Fibroblast of villous mesenchyme (primary cell): ENCODE data around the gene NFE2L2. TPM values are rescaled to one million over a fixed set of nuclear protein-coding genes. Genes with fewer than 3 reads are reported as not detected.

Source experiments
- DNase-seq: peaks from one replicate; pipeline ENCODE4 v3.0.0-alpha.2; 2010; ENCODE audit warnings: low read depth
- H3K4me3 ChIP-seq: 2 replicates; pipeline ENCODE4 v1.5.1; 2011; ENCODE audit warnings: low read depth, mild to moderate bottlenecking, low read length
- CTCF ChIP-seq: IDR thresholded peaks from 2 replicates; pipeline ENCODE4 v1.5.1; 2012; ENCODE audit warnings: low read depth, mild to moderate bottlenecking, low read length; ENCODE audit not compliant: insufficient read depth
- total RNA-seq: library from RNA; depleted of rRNA; stranded (reverse); fragments of >200 nt; gene quantifications from 2 replicates; pipeline ENCODE4 v1.2.3, GENCODE V29; 2012

NFE2L2 gene
- total RNA-seq, 1 donor = 78.6 TPM

GRCh38 chr2:177263451-177264208, 897 bp downstream of the NFE2L2 start:
- H3K4me3 ChIP-seq = peak overlapping the region; percentile 91
- TF ChIP-seq CTCF = peak; percentile 81
- DNase-seq = peak; percentile 99

GRCh38 chr2:177262958-177263450, 1.5 kb downstream of the NFE2L2 start:
- no peak for TF ChIP-seq CTCF
- no peak for DNase-seq

GRCh38 chr2:177262092-177262491, 2.4 kb downstream of the NFE2L2 start:
- peak overlapping the region; percentile 91 for H3K4me3 ChIP-seq
- DNase-seq = no peak
- no peak for TF ChIP-seq CTCF

More at GRCh38 chr2:177262958-177263450, 1.5 kb downstream of the NFE2L2 start:
- H3K4me3 ChIP-seq = peak overlapping the region; percentile 91

- no peak for TF ChIP-seq CTCF
- peak overlapping the region; percentile 91 for H3K4me3 ChIP-seq
- no peak for DNase-seq
Observed at GRCh38 chr2:177261116-177262060, 3.1 kb downstream of the NFE2L2 start.

GRCh38 chr2:177260379-177260778, 4.1 kb downstream of the NFE2L2 start:
- DNase-seq = no peak
- H3K4me3 ChIP-seq = peak overlapping the region; percentile 91
- no peak for TF ChIP-seq CTCF

- DNase-seq = no peak
- TF ChIP-seq CTCF = no peak
- H3K4me3 ChIP-seq = no peak overlapping the region
Observed at GRCh38 chr2:177258059-177258458, 6.5 kb downstream of the NFE2L2 start.
